Measurements from ENCODE around the gene MRPL19. TPM values are rescaled to one million over a fixed set of nuclear protein-coding genes. Genes with fewer than 3 reads are reported as not detected.

MRPL19 gene
- total and polyA plus RNA-seq, 10 of the 15 experiments (the other 5 are each of a cell fraction or from before 2014, with no cell fraction given), result 13.1 to 99.0 (median 56.6) TPM

GRCh38 chr2:75646583-75647425 is at the start of gene MRPL19 (continued):
- TF ChIP-seq STAT3 (IDR thresholded peaks at IDR 0.05; ENCODE audit: low read depth, low read length) (no peak), CHD2 (IDR thresholded peaks at IDR 0.05; ENCODE audit: borderline replicate concordance, low read depth, low read length) (peak; percentile 10; the same call in 1 of the 2 replicates), KAT2A (conservative IDR thresholded peaks at IDR 0.05; ENCODE audit: control insufficient read depth, low read depth, low read length) (no peak), POLR2A (IDR thresholded peaks at IDR 0.05; ENCODE audit: low read depth, low read length) (peak; percentile 86), IRF4 (IDR thresholded peaks at IDR 0.05; ENCODE audit: low read depth, low read length) (no peak), HDAC2 (IDR thresholded peaks at IDR 0.05) (no peak), BCL11A (IDR thresholded peaks at IDR 0.05; ENCODE audit: low read depth, low read length) (no peak), MTA2 (IDR thresholded peaks at IDR 0.05; ENCODE audit: low read depth) (peak; percentile 25; the same call in 1 of the 2 replicates), CHD4 (IDR thresholded peaks at IDR 0.05) (no peak), PRDM15 (CRISPR knock-in tag; IDR thresholded peaks at IDR 0.05) (no peak), NR2C2 (IDR thresholded peaks at IDR 0.05; ENCODE audit: borderline replicate concordance, control insufficient read depth, insufficient read length, low read depth) (no peak), E2F4 (IDR thresholded peaks at IDR 0.05; ENCODE audit: low read depth, low read length) (no peak; the same call in 1 of the 2 replicates), POLR2AphosphoS5 (IDR thresholded peaks at IDR 0.05; ENCODE audit: low read length) (no peak), EZH2 (IDR thresholded peaks at IDR 0.05; ENCODE audit: borderline replicate concordance, control insufficient read depth, low read depth, low read length) (no peak), REST (IDR thresholded peaks at IDR 0.05; ENCODE audit: low read depth, low read length) (peak; percentile 22; the same call in 1 of the 2 replicates), FOXM1 (IDR thresholded peaks at IDR 0.05; ENCODE audit: low read depth, low read length) (no peak), ZNF207 (IDR thresholded peaks at IDR 0.05; ENCODE audit: borderline replicate concordance) (no peak; the same call in 1 of the 2 replicates), ELK1 (IDR thresholded peaks at IDR 0.05; ENCODE audit: low read depth, low read length) (0 out of 2 replicates have a peak, but pooled peaks have one; percentile 36), RAD51 (IDR thresholded peaks at IDR 0.05) (no peak), USF1 (IDR thresholded peaks at IDR 0.05; ENCODE audit: borderline replicate concordance, extremely low read length, insufficient read depth, low read depth, low read length) (no peak)
